GM23338 (cell line): ENCODE data around the gene CDC45.

Experiments used
- CREB1 ChIP-seq: fragments of 250-450 bp; sonication (Bioruptor Pico); IDR thresholded peaks from 2 replicates; pipeline ENCODE4 v1.5.0; 2020; ENCODE audit warnings: low read depth, mild to moderate bottlenecking, moderate library complexity
- EZH2 ChIP-seq: fragments of 200-600 bp; sonication (generic); IDR thresholded peaks from one replicate; pipeline ENCODE4 v1.8.0; 2017; ENCODE audit warnings: antibody characterized with exemption, mild to moderate bottlenecking, low read depth; ENCODE audit not compliant: unreplicated experiment
- EZH2phosphoT487 ChIP-seq: fragments of 200-600 bp; sonication (generic); IDR thresholded peaks from one replicate; pipeline ENCODE4 v1.8.1; 2018; ENCODE audit warnings: antibody characterized with exemption; ENCODE audit not compliant: unreplicated experiment
- JUNB ChIP-seq: IDR thresholded peaks from one replicate; pipeline ENCODE4 v1.6.1; 2016; ENCODE audit warnings: antibody characterized with exemption; ENCODE audit not compliant: unreplicated experiment
- NANOG ChIP-seq: IDR thresholded peaks from 2 replicates; pipeline ENCODE4 v1.6.1; 2016; ENCODE audit warnings: antibody characterized with exemption, borderline replicate concordance
- POLR2AphosphoS5 ChIP-seq: IDR thresholded peaks from 2 replicates; pipeline ENCODE4 v1.6.1; 2016; ENCODE audit warnings: antibody characterized with exemption, low read depth
- STAT1 ChIP-seq: IDR thresholded peaks from one replicate; pipeline ENCODE4 v1.6.1; 2016; ENCODE audit warnings: antibody characterized with exemption; ENCODE audit not compliant: unreplicated experiment
- ZNF114 ChIP-seq: fragments of 250-450 bp; sonication (Bioruptor Pico); IDR thresholded peaks from 2 replicates; pipeline ENCODE4 v1.5.0; 2020; ENCODE audit warnings: mild to moderate bottlenecking, moderate library complexity
- ZNF331 ChIP-seq: fragments of 250-450 bp; sonication (Bioruptor Pico); IDR thresholded peaks from 2 replicates; pipeline ENCODE4 v1.5.0; 2020; ENCODE audit warnings: low read depth, mild to moderate bottlenecking, moderate library complexity
- TF ChIP-seq, protein P1 (sequence below), 2 experiments: fragments of 200-600 bp in 1 of 2; sonication (generic) in 1 of 2; conservative IDR thresholded peaks; 2 replicates each; pipeline versions ENCODE4 v1.5.1 to v1.6.1; 2016 to 2017; ENCODE audit warnings: antibody characterized with exemption in 2 of 2, low read depth in 2 of 2, mild to moderate bottlenecking in 2 of 2, moderate library complexity in 1 of 2
- TF ChIP-seq, protein P2 (sequence below): IDR thresholded peaks from one replicate; pipeline ENCODE4 v1.6.1; 2018; ENCODE audit warnings: antibody characterized with exemption; ENCODE audit not compliant: unreplicated experiment
- TF ChIP-seq, protein P3 (sequence below): fragments of 250-450 bp; sonication (Bioruptor Pico); IDR thresholded peaks from 2 replicates; pipeline ENCODE4 v1.5.0; 2020; ENCODE audit warnings: mild to moderate bottlenecking, moderate library complexity

DNA sequence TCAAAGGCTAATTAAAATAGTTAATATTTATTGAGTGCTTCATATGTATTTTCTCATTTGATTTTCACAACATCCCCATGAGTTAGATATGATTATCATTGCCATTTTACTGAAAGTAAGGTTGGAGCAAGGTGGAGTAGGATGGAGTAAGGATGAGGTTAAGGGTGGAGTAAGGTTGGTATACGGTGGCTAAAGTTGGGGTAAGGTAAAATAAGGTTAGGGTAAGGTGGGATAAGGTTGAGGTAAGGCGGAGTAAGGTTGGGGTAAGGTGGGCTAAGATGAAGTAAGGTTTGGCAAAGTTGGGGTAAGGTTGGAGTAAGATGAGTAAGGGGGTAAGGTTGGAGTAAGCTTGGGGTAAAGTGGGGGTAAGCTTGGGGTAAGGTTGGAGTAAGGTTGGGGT, 90.3 kb downstream of the CDC45 start:
- TF ChIP-seq, protein P1, sequence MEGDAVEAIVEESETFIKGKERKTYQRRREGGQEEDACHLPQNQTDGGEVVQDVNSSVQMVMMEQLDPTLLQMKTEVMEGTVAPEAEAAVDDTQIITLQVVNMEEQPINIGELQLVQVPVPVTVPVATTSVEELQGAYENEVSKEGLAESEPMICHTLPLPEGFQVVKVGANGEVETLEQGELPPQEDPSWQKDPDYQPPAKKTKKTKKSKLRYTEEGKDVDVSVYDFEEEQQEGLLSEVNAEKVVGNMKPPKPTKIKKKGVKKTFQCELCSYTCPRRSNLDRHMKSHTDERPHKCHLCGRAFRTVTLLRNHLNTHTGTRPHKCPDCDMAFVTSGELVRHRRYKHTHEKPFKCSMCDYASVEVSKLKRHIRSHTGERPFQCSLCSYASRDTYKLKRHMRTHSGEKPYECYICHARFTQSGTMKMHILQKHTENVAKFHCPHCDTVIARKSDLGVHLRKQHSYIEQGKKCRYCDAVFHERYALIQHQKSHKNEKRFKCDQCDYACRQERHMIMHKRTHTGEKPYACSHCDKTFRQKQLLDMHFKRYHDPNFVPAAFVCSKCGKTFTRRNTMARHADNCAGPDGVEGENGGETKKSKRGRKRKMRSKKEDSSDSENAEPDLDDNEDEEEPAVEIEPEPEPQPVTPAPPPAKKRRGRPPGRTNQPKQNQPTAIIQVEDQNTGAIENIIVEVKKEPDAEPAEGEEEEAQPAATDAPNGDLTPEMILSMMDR (conservative IDR thresholded peaks at IDR 0.05; ENCODE audit: low read depth in 2 of 2), result no peak
- TF ChIP-seq EZH2 (no peak), POLR2AphosphoS5 (no peak), NANOG (no peak), EZH2phosphoT487 (no peak), ZNF331 (no peak), JUNB (no peak), CREB1 (CRISPR knock-in tag) (no peak), STAT1 (no peak), ZNF114 (no peak)
- TF ChIP-seq, protein P2, sequence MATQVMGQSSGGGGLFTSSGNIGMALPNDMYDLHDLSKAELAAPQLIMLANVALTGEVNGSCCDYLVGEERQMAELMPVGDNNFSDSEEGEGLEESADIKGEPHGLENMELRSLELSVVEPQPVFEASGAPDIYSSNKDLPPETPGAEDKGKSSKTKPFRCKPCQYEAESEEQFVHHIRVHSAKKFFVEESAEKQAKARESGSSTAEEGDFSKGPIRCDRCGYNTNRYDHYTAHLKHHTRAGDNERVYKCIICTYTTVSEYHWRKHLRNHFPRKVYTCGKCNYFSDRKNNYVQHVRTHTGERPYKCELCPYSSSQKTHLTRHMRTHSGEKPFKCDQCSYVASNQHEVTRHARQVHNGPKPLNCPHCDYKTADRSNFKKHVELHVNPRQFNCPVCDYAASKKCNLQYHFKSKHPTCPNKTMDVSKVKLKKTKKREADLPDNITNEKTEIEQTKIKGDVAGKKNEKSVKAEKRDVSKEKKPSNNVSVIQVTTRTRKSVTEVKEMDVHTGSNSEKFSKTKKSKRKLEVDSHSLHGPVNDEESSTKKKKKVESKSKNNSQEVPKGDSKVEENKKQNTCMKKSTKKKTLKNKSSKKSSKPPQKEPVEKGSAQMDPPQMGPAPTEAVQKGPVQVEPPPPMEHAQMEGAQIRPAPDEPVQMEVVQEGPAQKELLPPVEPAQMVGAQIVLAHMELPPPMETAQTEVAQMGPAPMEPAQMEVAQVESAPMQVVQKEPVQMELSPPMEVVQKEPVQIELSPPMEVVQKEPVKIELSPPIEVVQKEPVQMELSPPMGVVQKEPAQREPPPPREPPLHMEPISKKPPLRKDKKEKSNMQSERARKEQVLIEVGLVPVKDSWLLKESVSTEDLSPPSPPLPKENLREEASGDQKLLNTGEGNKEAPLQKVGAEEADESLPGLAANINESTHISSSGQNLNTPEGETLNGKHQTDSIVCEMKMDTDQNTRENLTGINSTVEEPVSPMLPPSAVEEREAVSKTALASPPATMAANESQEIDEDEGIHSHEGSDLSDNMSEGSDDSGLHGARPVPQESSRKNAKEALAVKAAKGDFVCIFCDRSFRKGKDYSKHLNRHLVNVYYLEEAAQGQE, result no peak
- TF ChIP-seq, protein P3, sequence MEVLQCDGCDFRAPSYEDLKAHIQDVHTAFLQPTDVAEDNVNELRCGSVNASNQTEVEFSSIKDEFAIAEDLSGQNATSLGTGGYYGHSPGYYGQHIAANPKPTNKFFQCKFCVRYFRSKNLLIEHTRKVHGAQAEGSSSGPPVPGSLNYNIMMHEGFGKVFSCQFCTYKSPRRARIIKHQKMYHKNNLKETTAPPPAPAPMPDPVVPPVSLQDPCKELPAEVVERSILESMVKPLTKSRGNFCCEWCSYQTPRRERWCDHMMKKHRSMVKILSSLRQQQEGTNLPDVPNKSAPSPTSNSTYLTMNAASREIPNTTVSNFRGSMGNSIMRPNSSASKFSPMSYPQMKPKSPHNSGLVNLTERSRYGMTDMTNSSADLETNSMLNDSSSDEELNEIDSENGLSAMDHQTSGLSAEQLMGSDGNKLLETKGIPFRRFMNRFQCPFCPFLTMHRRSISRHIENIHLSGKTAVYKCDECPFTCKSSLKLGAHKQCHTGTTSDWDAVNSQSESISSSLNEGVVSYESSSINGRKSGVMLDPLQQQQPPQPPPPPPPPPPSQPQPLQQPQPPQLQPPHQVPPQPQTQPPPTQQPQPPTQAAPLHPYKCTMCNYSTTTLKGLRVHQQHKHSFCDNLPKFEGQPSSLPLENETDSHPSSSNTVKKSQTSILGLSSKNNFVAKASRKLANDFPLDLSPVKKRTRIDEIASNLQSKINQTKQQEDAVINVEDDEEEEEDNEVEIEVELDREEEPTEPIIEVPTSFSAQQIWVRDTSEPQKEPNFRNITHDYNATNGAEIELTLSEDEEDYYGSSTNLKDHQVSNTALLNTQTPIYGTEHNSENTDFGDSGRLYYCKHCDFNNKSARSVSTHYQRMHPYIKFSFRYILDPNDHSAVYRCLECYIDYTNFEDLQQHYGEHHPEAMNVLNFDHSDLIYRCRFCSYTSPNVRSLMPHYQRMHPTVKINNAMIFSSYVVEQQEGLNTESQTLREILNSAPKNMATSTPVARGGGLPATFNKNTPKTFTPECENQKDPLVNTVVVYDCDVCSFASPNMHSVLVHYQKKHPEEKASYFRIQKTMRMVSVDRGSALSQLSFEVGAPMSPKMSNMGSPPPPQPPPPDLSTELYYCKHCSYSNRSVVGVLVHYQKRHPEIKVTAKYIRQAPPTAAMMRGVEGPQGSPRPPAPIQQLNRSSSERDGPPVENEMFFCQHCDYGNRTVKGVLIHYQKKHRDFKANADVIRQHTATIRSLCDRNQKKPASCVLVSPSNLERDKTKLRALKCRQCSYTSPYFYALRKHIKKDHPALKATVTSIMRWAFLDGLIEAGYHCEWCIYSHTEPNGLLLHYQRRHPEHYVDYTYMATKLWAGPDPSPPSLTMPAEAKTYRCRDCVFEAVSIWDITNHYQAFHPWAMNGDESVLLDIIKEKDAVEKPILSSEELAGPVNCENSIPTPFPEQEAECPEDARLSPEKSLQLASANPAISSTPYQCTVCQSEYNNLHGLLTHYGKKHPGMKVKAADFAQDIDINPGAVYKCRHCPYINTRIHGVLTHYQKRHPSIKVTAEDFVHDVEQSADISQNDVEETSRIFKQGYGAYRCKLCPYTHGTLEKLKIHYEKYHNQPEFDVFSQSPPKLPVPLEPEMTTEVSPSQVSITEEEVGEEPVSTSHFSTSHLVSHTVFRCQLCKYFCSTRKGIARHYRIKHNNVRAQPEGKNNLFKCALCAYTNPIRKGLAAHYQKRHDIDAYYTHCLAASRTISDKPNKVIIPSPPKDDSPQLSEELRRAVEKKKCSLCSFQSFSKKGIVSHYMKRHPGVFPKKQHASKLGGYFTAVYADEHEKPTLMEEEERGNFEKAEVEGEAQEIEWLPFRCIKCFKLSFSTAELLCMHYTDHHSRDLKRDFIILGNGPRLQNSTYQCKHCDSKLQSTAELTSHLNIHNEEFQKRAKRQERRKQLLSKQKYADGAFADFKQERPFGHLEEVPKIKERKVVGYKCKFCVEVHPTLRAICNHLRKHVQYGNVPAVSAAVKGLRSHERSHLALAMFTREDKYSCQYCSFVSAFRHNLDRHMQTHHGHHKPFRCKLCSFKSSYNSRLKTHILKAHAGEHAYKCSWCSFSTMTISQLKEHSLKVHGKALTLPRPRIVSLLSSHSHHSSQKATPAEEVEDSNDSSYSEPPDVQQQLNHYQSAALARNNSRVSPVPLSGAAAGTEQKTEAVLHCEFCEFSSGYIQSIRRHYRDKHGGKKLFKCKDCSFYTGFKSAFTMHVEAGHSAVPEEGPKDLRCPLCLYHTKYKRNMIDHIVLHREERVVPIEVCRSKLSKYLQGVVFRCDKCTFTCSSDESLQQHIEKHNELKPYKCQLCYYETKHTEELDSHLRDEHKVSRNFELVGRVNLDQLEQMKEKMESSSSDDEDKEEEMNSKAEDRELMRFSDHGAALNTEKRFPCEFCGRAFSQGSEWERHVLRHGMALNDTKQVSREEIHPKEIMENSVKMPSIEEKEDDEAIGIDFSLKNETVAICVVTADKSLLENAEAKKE (CRISPR knock-in tag), result no peak
